Measurements from ENCODE around the gene MZT2A. TPM values are rescaled to one million over a fixed set of nuclear protein-coding genes. Genes with fewer than 3 reads are reported as not detected.
"Not testable (repeated sequence)": the region's sequence is repeated elsewhere in the genome, so short reads cannot be mapped to it uniquely, and the experiment has no call there.

MZT2A gene
- total and polyA plus RNA-seq, 9 of the 15 experiments (the other 6 are each of a cell fraction or from before 2014, with no cell fraction given) = 5.8 to 355 (median 101) TPM

GRCh38 chr2:131527131-131528001, 35.2 kb upstream of the MZT2A start, which contains the start of gene CCDC74A:
CCDC74A (plus strand) TSS chr2:131527888; CDS start chr2:131527971, 83 bp downstream.
- H3K9me1 ChIP-seq (ENCODE audit: control insufficient read depth, insufficient read depth, low read length); BruUV-seq (replicated peaks); H3K9me3 ChIP-seq (replicated peaks; ENCODE audit: control insufficient read depth, insufficient read depth, low read depth, low read length); CTCF ChIA-PET (ENCODE audit: low intra/inter-chr PET ratio); POLR2A ChIA-PET; H4K20me1 ChIP-seq (replicated peaks; ENCODE audit: control insufficient read depth, insufficient read depth, low read length); H3K36me3 ChIP-seq (ENCODE audit: control insufficient read depth, insufficient read depth, low read length); H3K79me2 ChIP-seq (ENCODE audit: control insufficient read depth, insufficient read depth, low read length); H3K27me3 ChIP-seq (ENCODE audit: control insufficient read depth in 2 of 2, insufficient read depth in 2 of 2, low read length in 2 of 2); in situ Hi-C loops (cut with MboI): not testable (repeated sequence)
- peak; percentile 90 for ATAC-seq
- Histone ChIP-seq H3K4me3 (peak within 1 kb of the TSS; percentile 36), H3K27ac (ENCODE audit: extremely low read depth, low read depth, low read length) (peak within 1 kb of the TSS; percentile 41; the same call in 1 of the 3 replicates), H2AFZ (ENCODE audit: low read depth, low read length) (peak within 1 kb of the TSS; percentile 82), H3K4me2 (ENCODE audit: insufficient read depth, low read length) (peak within 1 kb of the TSS; percentile 63), H3K9ac (ENCODE audit: insufficient read depth in 1 of 2, low read depth in 2 of 2, low read length in 2 of 2) (peak within 1 kb of the TSS; percentile 34 to 82; a peak in 2 of 4 replicates), H3K4me1 (replicated peaks in 1 of 2; ENCODE audit: control insufficient read depth in 2 of 2, insufficient read depth in 2 of 2, low read length in 2 of 2) (peaks cover 0 to 20% of the 10 kb centered on the region in 2 experiments; a peak in 2 of 5 replicates)
- DNase-seq (ENCODE audit: extremely low read depth in 1 of 4, low spot score in 3 of 4) = peak in 1 of 4 experiments; percentile 85
- WGBS (ENCODE audit: insufficient coverage, low coverage, missing lambda C conversion rate) = 23% methylated on average over 35 of the region's 47 CpGs
- peak; percentile 70 for FAIRE-seq
- intact Hi-C loops (cut with micrococcal nuclease) = loop anchor here (5.0 kb wide), 1 partner anchor 115 kb away; no protein-coding TSS in a partner anchor
- TF ChIP-seq GABPA (tag; conservative IDR thresholded peaks at IDR 0.05; ENCODE audit: low read depth) = peak; percentile 46
- TF ChIP-seq RFX1 (IDR thresholded peaks at IDR 0.05) = peak; percentile 95
- peak; percentile 80 for TF ChIP-seq EGR1 (conservative IDR thresholded peaks at IDR 0.05)
- peak; percentile 62 for TF ChIP-seq RBFOX2 (IDR thresholded peaks at IDR 0.05; ENCODE audit: low read depth, low read length)
- peak; percentile 17; the same call in 1 of the 2 replicates for TF ChIP-seq ZNF407 (IDR thresholded peaks at IDR 0.05; ENCODE audit: low read depth)
- peak; percentile 24; the same call in 1 of the 2 replicates for TF ChIP-seq PBX2 (CRISPR knock-in tag; IDR thresholded peaks at IDR 0.05; ENCODE audit: low read depth)
- TF ChIP-seq PBX2 (tag; conservative IDR thresholded peaks at IDR 0.05; ENCODE audit: low read depth) = peak; percentile 71
- peak; percentile 37; the same call in 1 of the 2 replicates for TF ChIP-seq CTBP1 (IDR thresholded peaks at IDR 0.05; ENCODE audit: borderline replicate concordance)
- TF ChIP-seq MEIS2 (IDR thresholded peaks at IDR 0.05; ENCODE audit: partially characterized antibody) = peak; percentile 96
- peak; percentile 25 to 40; a peak in 2 of 4 replicates for TF ChIP-seq NRF1 (conservative IDR thresholded peaks at IDR 0.05 in 1 of 2, IDR thresholded peaks at IDR 0.05 in 1 of 2)

All from K562 (cell line).